HepG2 (cell line): Measurements from ENCODE around the gene TBX10. TPM values are rescaled to one million over a fixed set of nuclear protein-coding genes. Genes with fewer than 3 reads are reported as not detected.

ENCODE experiments used
- CENPT ChIP-seq: sonication (generic); formaldehyde crosslinking; IDR thresholded peaks from 2 replicates; pipeline ENCODE4 v1.8.0; 2022; ENCODE audit warnings: low read depth, mild to moderate bottlenecking, moderate library complexity, missing genetic modification reagents
- EZH2 ChIP-seq: conservative IDR thresholded peaks from 2 replicates; pipeline ENCODE4 v1.6.1; 2012; ENCODE audit warnings: mild to moderate bottlenecking, low read depth, low read length, moderate library complexity
- GZF1 ChIP-seq: sonication (generic); formaldehyde crosslinking; IDR thresholded peaks from 2 replicates; pipeline ENCODE4 v1.5.1; 2020; ENCODE audit warnings: mild to moderate bottlenecking, missing genetic modification reagents
- HDAC6 ChIP-seq: fragments of 200-600 bp; sonication (generic); IDR thresholded peaks from 2 replicates; pipeline ENCODE4 v1.7.0; 2017; ENCODE audit warnings: mild to moderate bottlenecking, antibody characterized with exemption, low read length, low read depth
- HHEX ChIP-seq: IDR thresholded peaks from 2 replicates; pipeline ENCODE4 v1.6.1; 2016; ENCODE audit warnings: control low read depth
- HNRNPK ChIP-seq: fragments of 200-400 bp; formaldehyde crosslinking; IDR thresholded peaks from 2 replicates; pipeline ENCODE4 v1.6.1; 2018; ENCODE audit warnings: low read length, low read depth, moderate library complexity, mild to moderate bottlenecking; ENCODE audit not compliant: poor library complexity, severe bottlenecking
- HNRNPUL1 ChIP-seq: fragments of 200-400 bp; formaldehyde crosslinking; IDR thresholded peaks from 2 replicates; pipeline ENCODE4 v1.6.1; 2017; ENCODE audit warnings: low read depth, mild to moderate bottlenecking, low read length, moderate library complexity
- MAFK ChIP-seq, 2 experiments: IDR thresholded peaks in 1 of 2; conservative IDR thresholded peaks in 1 of 2; 2 replicates each; pipeline ENCODE4 v1.6.1; 2011; ENCODE audit warnings: improper control_type of control experiment in 2 of 2, low read length in 2 of 2
- MAZ ChIP-seq, 2 experiments: sonication (generic) in 1 of 2; formaldehyde crosslinking in 1 of 2; IDR thresholded peaks; 2 replicates each; pipeline versions ENCODE4 v1.5.0 to v1.6.1; 2012 to 2020; ENCODE audit warnings: low read depth in 2 of 2, mild to moderate bottlenecking in 2 of 2, borderline replicate concordance in 1 of 2, improper control_type of control experiment in 1 of 2, low read length in 1 of 2, missing genetic modification reagents in 1 of 2, moderate library complexity in 1 of 2
- MTF2 ChIP-seq: sonication (generic); formaldehyde crosslinking; IDR thresholded peaks from 2 replicates; pipeline ENCODE4 v1.5.0; 2020; ENCODE audit warnings: missing genetic modification reagents, borderline replicate concordance
- NFE2L1 ChIP-seq: sonication (generic); formaldehyde crosslinking; IDR thresholded peaks from 2 replicates; pipeline ENCODE4 v1.4.0; 2020; ENCODE audit warnings: missing genetic modification reagents, mild to moderate bottlenecking, borderline replicate concordance
- NR2F2 ChIP-seq: IDR thresholded peaks from 2 replicates; pipeline ENCODE4 v1.6.1; 2012; ENCODE audit warnings: low read depth, inconsistent platforms, borderline replicate concordance
- PHF8 ChIP-seq: sonication (generic); formaldehyde crosslinking; IDR thresholded peaks from 2 replicates; pipeline ENCODE4 v1.5.0; 2020; ENCODE audit warnings: missing genetic modification reagents
- PITX1 ChIP-seq: sonication (generic); formaldehyde crosslinking; IDR thresholded peaks from 2 replicates; pipeline ENCODE4 v1.5.1; 2020; ENCODE audit warnings: mild to moderate bottlenecking, missing genetic modification reagents
- RFX5 ChIP-seq: IDR thresholded peaks from 2 replicates; pipeline ENCODE4 v1.6.1; 2011; ENCODE audit warnings: low read depth, low read length, improper control_type of control experiment
- ZNF577 ChIP-seq: sonication (generic); formaldehyde crosslinking; IDR thresholded peaks from 2 replicates; pipeline ENCODE4 v1.4.0; 2020; ENCODE audit warnings: mild to moderate bottlenecking, low read depth, missing genetic modification reagents, borderline replicate concordance
- ZNF768 ChIP-seq: sonication (generic); formaldehyde crosslinking; IDR thresholded peaks from 2 replicates; pipeline ENCODE4 v1.4.0; 2020; ENCODE audit warnings: missing genetic modification reagents
- ZNF776 ChIP-seq: sonication (generic); formaldehyde crosslinking; IDR thresholded peaks from 2 replicates; pipeline ENCODE4 v1.4.0; 2020; ENCODE audit warnings: mild to moderate bottlenecking, missing genetic modification reagents
- polyA plus RNA-seq, 8 experiments: library from polyadenylated mRNA; depleted of rRNA in 3 of 8; stranded (reverse) in 7 of 8; unstranded in 1 of 8; fragments of >200 nt; fragmentation: Illumina TruSeq in 4 of 8; extraction: Trizol in 4 of 8; gene quantifications; 2 replicates each; pipeline versions ENCODE4 v1.2.1 to v1.2.3, GENCODE V29; 2011 to 2016; ENCODE audit warnings: low read depth in 4 of 8, missing spikeins in 1 of 8, mixed read lengths in 1 of 8; ENCODE audit not compliant: insufficient read depth in 1 of 8
- total RNA-seq, 5 experiments: library from RNA; depleted of rRNA; stranded (reverse); fragments of >200 nt; fragmentation: Illumina TruSeq; extraction: Trizol; gene quantifications; 2 replicates each; pipeline ENCODE4 v1.2.3, GENCODE V29; 2016; ENCODE audit warnings: low read depth in 1 of 5
- TF ChIP-seq, protein P1 (sequence below): sonication (generic); formaldehyde crosslinking; IDR thresholded peaks from 2 replicates; pipeline ENCODE4 v1.4.0; 2020; ENCODE audit warnings: missing genetic modification reagents
- TF ChIP-seq, protein P2 (sequence below): IDR thresholded peaks from 2 replicates; pipeline ENCODE4 v1.6.1; 2016; ENCODE audit warnings: low read depth, control low read depth
- TF ChIP-seq, protein P3 (sequence below): sonication (generic); formaldehyde crosslinking; IDR thresholded peaks from 2 replicates; pipeline ENCODE4 v1.4.0; 2020; ENCODE audit warnings: missing genetic modification reagents, borderline replicate concordance
- TF ChIP-seq, protein P4 (sequence below): sonication (generic); formaldehyde crosslinking; IDR thresholded peaks from 2 replicates; pipeline ENCODE4 v1.8.0; 2022; ENCODE audit warnings: mild to moderate bottlenecking, missing genetic modification reagents

TBX10 gene
- total and polyA plus RNA-seq, 2 of the 13 experiments (the other 11 are each of a cell fraction or from before 2014, with no cell fraction given) = 0.27 to 1.7 TPM

DNA sequence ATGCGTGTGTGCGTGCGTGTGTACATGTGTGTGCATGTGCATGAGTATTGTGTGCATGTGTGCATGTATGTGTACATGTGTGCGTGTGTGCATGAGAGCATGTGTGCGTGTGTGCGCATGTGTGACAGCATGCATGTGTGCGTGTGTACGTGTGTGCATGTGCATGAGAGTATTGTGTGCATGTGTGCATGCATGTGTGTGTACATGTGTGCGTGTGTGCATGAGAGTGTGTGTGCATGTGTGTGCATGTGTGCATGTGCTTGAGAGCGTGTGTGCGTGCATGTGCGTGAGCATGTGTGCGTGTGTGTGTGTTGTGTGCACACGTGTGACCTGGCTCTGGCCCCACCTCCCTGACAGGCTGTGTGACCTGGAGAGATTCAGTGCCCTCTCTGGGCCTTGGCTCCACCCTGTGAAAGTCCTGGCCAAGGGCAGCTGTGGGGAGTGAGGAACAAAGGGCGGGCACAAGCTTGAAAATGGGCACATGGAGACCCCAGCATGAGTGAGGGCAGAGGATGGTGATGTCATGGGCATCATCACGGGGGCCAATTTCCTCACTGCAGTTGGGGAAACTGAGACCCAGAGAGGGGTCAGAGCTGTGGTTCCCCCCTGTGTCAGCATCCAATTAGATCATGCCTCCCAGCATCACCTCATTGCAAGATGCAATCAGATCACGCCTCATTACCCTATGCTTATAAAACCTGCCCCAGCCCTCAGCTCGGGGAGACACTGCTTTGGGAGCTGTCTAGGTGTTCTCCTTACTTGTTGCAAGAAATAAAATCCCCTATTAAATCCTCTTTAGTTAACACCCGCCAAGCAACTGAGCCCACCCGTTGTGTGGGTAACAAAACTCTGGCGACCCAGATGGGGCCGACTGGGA, 10.3 kb upstream of the TBX10 start (continued):
- TF ChIP-seq MAZ (IDR thresholded peaks at IDR 0.05; ENCODE audit: borderline replicate concordance, low read depth, low read length) (no peak), MAZ (CRISPR knock-in tag; IDR thresholded peaks at IDR 0.05; ENCODE audit: low read depth) (no peak), CENPT (peak; percentile 80; the same call in 1 of the 2 replicates), PHF8 (no peak), NR2F2 (0 out of 2 replicates have a peak, but pooled peaks have one; percentile 7), HDAC6 (no peak), GZF1 (CRISPR knock-in tag) (no peak), EZH2 (no peak), HNRNPUL1 (no peak), HNRNPK (no peak), RFX5 (no peak), ZNF577 (CRISPR knock-in tag) (no peak), MTF2 (CRISPR knock-in tag) (no peak), PITX1 (CRISPR knock-in tag) (no peak), MAFK (conservative IDR thresholded peaks at IDR 0.05 in 1 of 2, IDR thresholded peaks at IDR 0.05 in 1 of 2; ENCODE audit: low read length in 2 of 2) (no peak), HHEX (CRISPR knock-in tag) (no peak), ZNF776 (CRISPR knock-in tag) (no peak), NFE2L1 (CRISPR knock-in tag) (no peak), ZNF768 (CRISPR knock-in tag) (peak; percentile 99)
- TF ChIP-seq, protein P1, sequence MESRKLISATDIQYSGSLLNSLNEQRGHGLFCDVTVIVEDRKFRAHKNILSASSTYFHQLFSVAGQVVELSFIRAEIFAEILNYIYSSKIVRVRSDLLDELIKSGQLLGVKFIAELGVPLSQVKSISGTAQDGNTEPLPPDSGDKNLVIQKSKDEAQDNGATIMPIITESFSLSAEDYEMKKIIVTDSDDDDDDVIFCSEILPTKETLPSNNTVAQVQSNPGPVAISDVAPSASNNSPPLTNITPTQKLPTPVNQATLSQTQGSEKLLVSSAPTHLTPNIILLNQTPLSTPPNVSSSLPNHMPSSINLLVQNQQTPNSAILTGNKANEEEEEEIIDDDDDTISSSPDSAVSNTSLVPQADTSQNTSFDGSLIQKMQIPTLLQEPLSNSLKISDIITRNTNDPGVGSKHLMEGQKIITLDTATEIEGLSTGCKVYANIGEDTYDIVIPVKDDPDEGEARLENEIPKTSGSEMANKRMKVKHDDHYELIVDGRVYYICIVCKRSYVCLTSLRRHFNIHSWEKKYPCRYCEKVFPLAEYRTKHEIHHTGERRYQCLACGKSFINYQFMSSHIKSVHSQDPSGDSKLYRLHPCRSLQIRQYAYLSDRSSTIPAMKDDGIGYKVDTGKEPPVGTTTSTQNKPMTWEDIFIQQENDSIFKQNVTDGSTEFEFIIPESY = no peak
- TF ChIP-seq, protein P2, sequence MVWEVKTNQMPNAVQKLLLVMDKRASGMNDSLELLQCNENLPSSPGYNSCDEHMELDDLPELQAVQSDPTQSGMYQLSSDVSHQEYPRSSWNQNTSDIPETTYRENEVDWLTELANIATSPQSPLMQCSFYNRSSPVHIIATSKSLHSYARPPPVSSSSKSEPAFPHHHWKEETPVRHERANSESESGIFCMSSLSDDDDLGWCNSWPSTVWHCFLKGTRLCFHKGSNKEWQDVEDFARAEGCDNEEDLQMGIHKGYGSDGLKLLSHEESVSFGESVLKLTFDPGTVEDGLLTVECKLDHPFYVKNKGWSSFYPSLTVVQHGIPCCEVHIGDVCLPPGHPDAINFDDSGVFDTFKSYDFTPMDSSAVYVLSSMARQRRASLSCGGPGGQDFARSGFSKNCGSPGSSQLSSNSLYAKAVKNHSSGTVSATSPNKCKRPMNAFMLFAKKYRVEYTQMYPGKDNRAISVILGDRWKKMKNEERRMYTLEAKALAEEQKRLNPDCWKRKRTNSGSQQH (CRISPR knock-in tag) = no peak
- TF ChIP-seq, protein P3, sequence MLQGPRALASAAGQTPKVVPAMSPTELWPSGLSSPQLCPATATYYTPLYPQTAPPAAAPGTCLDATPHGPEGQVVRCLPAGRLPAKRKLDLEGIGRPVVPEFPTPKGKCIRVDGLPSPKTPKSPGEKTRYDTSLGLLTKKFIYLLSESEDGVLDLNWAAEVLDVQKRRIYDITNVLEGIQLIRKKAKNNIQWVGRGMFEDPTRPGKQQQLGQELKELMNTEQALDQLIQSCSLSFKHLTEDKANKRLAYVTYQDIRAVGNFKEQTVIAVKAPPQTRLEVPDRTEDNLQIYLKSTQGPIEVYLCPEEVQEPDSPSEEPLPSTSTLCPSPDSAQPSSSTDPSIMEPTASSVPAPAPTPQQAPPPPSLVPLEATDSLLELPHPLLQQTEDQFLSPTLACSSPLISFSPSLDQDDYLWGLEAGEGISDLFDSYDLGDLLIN = no peak
- TF ChIP-seq, protein P4, sequence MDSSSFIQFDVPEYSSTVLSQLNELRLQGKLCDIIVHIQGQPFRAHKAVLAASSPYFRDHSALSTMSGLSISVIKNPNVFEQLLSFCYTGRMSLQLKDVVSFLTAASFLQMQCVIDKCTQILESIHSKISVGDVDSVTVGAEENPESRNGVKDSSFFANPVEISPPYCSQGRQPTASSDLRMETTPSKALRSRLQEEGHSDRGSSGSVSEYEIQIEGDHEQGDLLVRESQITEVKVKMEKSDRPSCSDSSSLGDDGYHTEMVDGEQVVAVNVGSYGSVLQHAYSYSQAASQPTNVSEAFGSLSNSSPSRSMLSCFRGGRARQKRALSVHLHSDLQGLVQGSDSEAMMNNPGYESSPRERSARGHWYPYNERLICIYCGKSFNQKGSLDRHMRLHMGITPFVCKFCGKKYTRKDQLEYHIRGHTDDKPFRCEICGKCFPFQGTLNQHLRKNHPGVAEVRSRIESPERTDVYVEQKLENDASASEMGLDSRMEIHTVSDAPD = no peak
